Stimulated activated CD8-positive, alpha-beta memory T cell treated with anti-CD3 and anti-CD28 coated beads, Interleukin-7, amount 100 ng/mL, for 48 hours (primary cell): ENCODE results near the gene KDM8.

ENCODE experiments used
- DNase-seq, 2 donors: peaks; one replicate each; pipeline ENCODE4 v3.0.0-alpha.2; 2020; ENCODE audit warnings: low read depth in 1 of 2; ENCODE audit errors: extremely low read depth in 1 of 2

Gene KDM8

GRCh38 chr16:27214084-27214961 lies 11.0 kb downstream of the KDM8 start:
- DNase-seq, result no peak

DNA sequence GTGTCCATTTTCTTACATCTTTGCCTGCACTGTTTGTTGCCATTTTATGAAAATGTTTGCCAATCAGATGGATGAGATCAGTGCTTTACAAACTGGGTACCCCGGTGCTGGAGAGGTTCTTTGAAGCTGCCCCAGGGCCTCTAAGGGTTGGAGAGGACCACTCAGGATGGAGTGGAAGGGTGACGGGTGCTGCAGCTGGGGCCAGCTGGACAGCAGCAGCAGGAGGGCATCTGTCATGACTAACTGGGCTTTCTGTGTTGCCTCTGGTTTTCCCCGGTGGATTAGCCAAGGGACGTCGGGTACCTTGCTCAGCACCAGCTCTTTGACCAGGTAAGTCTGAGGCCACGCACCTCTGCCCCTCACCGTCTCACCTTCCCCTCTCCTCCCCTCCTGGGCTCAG lies 12.3 kb downstream of the KDM8 start:
- DNase-seq, result no peak

- no peak for DNase-seq
These were observed 13.1 kb downstream of the KDM8 start for GRCh38 chr16:27216297-27216885.

DNA sequence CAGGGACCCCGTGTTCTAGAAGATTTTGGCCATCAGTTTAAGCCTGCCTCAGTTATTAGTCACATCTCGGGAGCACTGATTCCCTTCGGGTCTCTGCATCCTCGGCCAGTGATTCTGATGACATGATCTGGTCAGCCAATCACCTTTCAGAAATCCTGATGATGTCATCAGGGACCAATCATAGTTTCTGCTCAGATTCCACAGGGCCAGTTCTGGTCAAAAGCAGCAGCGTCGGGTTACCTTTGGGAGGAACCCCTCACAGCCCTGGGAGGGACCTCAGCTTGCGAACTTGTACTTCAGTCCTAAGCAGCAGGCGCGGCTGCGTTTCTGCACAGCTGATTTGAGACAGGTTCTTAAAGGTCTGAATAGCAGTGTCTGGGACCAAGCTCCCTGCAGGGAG lies 13.9 kb downstream of the KDM8 start:
- DNase-seq, result no peak

- no peak for DNase-seq
These were observed 15.4 kb downstream of the KDM8 start for GRCh38 chr16:27218756-27219155.

DNA sequence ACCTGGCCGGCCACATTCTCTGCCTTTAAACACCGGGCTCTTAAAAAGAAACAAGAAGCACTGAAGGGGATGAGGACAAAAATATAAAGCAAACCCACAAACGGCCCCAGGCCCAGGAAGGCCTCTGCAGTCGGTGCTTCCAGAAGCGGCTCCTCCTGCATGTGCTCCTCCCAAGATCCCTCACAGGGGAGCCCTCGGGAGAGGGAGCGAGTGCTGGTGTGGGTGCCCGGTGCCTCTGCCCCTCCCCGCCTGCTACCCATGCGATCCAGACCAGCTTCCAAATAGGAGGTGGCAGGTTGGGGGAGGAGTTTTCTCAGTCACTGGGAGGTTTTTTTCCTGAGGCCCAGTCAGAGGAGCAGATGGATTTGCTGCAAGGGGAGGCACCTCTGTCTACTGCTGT lies 15.8 kb downstream of the KDM8 start:
- DNase-seq, result no peak

- DNase-seq, result no peak
These were observed 16.8 kb downstream of the KDM8 start for GRCh38 chr16:27220120-27220519.

GRCh38 chr16:27220527-27220926 lies 17.2 kb downstream of the KDM8 start:
- DNase-seq, result no peak

- DNase-seq, result no peak
These were observed 17.7 kb downstream of the KDM8 start for GRCh38 chr16:27220991-27221390.

DNA sequence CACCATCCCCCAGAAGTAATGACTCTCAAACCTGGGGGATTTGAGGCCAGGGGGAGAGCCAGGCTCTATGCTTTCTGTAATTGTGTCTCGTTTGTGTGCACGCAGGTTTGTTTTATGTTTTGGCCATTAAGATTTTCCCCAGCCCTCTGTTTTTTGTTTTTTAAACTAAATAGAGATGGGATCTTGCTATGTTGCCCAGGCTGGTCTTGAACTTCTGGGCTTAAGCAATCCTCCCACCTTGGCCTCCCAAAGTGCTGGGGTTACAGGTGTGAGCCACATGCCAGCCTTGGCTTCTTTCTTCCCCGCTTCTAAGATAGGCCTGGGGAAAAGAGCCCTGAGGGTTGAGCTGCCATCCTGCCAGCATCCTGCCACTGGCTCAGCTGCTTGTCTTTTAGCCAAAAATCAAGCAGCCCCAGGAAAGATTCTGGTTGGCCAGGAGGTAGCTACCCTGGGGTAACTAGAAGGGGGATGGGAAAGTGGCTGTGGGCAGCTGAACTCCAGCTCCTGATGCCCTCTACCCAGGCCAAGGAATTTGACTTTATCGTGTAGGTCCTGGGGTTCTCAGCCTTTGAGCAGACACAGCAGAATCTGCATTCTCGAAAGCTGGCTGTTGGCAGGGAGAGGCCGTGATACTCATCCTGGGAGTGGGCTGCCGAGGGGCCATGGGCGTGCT lies 18.4 kb downstream of the KDM8 start:
- DNase-seq, result no peak

GRCh38 chr16:27222249-27223225 lies 19.2 kb downstream of the KDM8 start:
- DNase-seq, result no peak

- no peak for DNase-seq
These were observed 19.9 kb downstream of the KDM8 start for GRCh38 chr16:27223226-27223610.

GRCh38 chr16:27223701-27224100 lies 20.4 kb downstream of the KDM8 start:
- no peak for DNase-seq

DNA sequence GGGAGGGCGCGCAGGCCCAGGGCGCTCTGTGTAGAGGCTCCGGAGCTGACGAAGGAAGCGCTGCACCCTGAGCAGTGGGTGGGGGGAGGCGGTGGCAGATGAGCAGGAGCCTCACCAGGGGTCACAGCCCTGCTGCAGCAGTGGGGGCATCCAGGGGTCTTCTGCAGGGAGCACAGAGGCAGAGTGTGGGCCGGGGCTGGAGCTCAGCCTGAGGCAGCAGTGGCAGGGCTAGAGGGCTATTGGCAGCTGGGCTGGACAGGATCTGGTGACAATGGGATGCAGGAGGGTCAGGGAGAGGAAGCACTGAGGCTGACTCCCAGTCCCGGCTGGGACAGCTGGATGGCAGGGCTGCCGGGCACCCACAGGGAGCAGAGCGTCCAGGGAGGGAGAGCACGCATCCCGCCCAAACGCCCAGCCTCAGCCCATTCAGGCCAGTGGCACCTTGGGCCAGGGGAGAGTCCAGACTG lies 21.0 kb downstream of the KDM8 start:
- DNase-seq, result no peak

DNA sequence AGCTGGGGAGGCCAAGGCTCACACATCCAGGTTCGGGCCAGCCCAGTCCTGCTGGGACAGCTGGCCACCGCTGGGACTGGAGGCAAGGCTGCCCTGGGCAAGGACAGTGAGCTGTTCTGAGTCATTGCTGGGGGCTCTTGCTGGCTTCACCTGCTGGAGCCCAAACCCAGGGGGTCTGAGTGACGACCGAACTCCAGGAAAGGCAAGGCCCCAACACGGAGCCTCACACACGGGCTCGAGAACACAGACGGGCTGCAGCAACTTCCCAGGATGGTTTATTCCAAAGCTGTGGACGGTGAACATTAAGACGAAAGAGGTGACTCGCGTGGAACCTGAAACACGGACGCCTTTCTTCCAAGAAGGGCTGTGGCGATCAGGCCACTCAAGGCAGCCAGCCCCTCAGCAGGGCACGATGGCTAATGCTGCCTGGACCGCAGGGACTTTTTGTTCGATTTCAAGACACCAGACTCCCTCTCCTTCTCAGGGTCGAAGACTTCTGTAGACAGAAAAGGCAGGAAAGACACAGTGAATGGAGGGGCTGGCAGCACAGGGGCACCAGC lies 21.5 kb downstream of the KDM8 start:
- no peak for DNase-seq

DNA sequence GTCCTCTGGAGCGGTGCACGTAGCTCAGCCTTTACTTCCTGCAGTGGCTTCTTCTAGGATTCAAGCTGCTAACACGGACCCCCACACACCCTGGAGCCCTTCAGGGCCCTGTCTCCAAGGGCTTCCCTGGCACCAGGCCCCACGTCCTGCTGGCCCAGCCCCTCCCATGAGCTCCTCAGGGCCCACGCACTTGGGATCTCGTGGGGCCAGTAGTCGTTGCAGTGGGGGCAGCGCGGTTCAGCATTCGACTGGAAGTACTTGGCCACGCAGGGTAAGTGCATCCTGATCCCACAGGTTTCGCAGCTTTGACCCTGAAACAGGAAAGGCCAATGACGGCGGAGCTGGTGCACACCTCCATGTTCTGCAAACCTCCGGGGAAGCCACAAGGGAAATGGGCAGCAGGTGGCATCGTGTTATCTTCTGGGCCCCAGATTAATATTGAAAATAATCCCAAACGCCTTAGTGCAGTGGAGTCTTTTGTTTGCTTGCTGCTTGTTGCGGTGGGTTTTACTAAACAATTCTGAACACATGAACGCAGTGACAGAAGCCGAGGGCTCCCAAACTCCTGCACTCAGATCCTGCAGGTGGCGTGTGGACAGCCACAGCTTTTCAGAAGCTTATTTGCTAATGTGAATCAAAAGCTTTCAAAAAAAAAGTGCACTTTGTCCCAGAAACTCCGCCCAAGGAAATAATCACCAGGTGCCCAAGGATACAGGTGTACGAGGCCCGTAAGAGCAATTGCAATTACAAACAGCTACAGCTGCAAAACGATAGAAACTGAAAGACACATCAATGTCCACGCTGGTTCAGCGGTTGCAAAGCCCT lies 22.4 kb downstream of the KDM8 start:
- DNase-seq, result no peak

DNA sequence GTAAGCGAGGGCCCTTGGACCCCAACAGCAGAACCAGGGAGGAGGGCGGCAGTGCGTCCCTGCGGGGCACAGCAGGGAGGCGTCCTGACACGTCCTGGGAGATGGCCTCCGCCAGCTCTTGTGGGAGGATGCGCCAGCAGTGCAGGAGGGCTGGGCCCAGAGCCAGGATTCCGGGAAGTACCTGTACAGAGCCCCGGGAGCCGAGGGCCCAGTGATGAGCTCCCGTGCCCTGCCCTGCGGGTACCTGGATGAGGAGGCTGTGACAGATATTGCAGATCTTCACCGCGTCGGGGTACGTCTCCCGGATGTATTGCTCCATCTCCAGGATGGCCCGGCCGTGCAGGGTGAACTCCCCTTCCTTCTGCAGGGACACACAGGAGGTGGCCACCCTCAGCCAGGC lies 23.1 kb downstream of the KDM8 start:
- DNase-seq, result no peak

DNA sequence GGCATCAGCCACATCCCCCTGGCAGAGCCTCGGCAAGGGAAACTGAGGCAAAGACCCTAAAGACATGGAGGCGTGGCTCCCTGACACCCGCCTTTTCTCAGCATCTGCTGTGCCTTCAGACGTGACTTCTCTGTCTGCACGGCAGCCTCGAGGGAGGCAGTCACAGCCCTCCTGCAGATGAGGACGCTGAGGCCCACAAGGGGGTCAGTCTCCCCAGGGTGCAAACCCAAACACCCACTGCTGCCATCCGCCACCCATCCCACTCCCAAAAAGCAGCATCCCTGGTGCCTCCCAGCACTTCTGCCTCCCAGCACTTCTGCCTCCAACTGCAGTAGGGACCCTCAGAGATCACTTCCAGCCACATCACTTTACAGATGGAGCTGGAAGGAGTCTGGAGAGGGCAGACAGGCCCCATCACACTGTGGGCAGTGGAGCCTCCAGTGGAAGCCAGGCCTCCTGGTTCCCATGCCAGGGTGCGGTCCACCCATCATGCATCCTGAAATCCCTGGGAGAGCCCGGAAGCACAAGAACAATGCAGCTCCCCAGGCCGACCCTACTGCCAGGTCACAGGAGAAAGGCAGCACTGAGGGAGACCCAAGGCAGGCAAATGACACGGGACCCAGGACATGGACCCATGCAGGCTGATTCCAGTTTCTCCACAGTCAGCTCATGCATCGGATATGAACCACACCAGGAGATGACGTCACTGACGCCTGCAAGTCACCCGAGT lies 23.8 kb downstream of the KDM8 start:
- DNase-seq, result no peak

GRCh38 chr16:27228045-27228444 lies 24.7 kb downstream of the KDM8 start:
- no peak for DNase-seq
